Stimulated activated CD8-positive, alpha-beta memory T cell treated with anti-CD3 and anti-CD28 coated beads, Interleukin-7, amount 100 ng/mL, for 4 hours (primary cell): Measurements from ENCODE around the gene MNX1.

Experiments used
- DNase-seq, 2 donors: peaks; one replicate each; pipeline ENCODE4 v3.0.0-alpha.2; 2020; ENCODE audit warnings: low read depth in 2 of 2

The MNX1 gene

GRCh38 chr7:156969972-156970420, 40.5 kb downstream of the MNX1 start:
- no peak for DNase-seq

GRCh38 chr7:156968183-156968582, 42.3 kb downstream of the MNX1 start:
- no peak for DNase-seq

GRCh38 chr7:156966387-156966786, 44.1 kb downstream of the MNX1 start:
- no peak for DNase-seq

GRCh38 chr7:156964971-156965370, 45.5 kb downstream of the MNX1 start:
- DNase-seq = no peak

- DNase-seq = no peak
Observed at GRCh38 chr7:156963472-156963871, 47.0 kb downstream of the MNX1 start.

DNA sequence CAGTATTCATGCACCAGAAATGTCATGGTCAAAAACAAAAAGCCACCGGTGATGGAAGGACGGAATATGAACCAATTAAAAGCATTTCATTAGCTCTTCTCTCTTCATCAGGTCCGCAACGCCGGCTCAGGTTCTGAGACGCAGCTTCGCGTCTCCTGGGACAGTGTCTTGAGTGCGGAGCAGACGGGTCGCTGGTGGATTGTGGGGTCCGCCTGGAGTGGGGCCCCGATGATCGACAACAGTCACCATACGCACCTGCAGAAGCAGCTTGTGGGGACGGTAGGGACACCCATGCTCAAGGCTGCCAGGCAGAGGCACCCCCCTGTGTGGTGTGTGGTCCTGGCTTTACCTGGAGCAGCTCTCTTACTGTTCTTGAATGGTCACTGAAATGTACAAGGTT, 47.6 kb downstream of the MNX1 start:
- DNase-seq = no peak

DNA sequence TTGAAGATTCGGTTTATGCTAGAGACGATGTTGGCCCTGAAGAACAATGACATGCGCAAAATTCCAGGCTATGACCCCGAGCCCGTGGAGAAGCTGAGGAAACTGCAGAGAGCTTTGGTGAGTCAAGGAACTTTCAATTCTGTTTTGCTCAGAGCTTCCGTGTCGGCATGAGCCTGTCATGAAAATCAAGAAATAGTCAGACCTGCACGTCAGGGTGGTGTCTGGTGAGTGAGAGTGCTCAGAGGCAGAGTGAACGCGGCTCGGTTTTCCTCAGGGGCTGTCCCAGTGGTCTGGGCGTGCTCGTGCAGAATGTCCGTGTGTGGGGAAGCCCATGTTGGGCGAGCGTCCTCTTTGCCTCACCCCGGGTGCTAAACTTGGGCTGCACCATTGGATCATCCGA, 48.3 kb downstream of the MNX1 start:
- DNase-seq = no peak

DNA sequence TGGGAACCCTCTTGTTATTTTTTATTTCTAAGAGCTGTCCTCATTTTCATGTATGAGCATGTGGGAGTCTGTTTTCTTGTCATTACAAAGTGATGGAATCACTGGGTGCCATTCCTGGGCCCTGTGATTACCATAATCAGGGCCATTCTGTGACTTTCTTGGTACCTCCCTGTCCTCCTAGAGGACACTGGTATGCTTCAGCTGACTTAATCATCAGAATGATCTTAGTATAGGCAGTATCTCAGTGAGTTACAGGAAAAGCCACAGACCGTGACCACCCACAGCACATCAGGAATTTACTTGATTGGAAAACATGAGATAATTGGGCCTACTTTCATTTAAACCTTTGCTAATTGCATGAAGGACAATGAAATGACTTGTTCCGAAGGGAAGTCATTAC, 53.7 kb downstream of the MNX1 start:
- DNase-seq = no peak

DNA sequence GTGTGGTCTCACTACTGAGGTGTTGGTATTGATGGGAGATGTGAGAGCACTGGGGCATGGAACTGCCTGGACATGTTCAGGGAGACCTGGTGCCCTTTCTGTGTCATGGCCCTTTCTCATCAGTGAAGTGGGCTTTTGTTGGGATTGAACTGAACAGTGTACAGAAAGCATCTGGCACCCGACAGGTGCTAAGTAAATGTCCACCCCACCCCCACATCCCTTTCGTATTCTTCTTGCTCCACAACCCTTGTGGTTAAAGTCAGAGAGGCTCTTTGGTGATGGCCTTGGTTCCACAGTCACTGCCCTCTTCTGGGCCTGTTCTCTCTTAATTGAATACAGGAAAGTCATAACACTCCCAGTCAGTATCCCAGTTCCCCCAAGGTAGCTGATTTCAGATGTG, 55.5 kb downstream of the MNX1 start:
- no peak for DNase-seq
